Left ventricle myocardium inferior (tissue), 1 donor: ENCODE results near the gene FGF11. TPM values are rescaled to one million over a fixed set of nuclear protein-coding genes. Genes with fewer than 3 reads are reported as not detected.
A peak's percentile ranks its signal among the peaks of the same experiment; 100 is the strongest.

Source experiments
- DNase-seq: peaks from one replicate; pipeline ENCODE4 v3.0.0-alpha.2; 2020
- H3K27ac ChIP-seq: fragments of 200-600 bp; replicated peaks from 2 replicates; pipeline ENCODE4 v1.8.0; 2021
- H3K27me3 ChIP-seq: fragments of 200-600 bp; 2 replicates; pipeline ENCODE4 v1.8.0; 2021; ENCODE audit warnings: low read depth
- H3K36me3 ChIP-seq: fragments of 200-600 bp; 2 replicates; pipeline ENCODE4 v1.8.0; 2021
- H3K4me1 ChIP-seq: fragments of 200-600 bp; 2 replicates; pipeline ENCODE4 v1.8.0; 2021
- H3K4me3 ChIP-seq: fragments of 200-600 bp; 2 replicates; pipeline ENCODE4 v1.8.0; 2021; ENCODE audit warnings: mild to moderate bottlenecking, moderate library complexity
- H3K9me3 ChIP-seq: fragments of 200-600 bp; replicated peaks from 2 replicates; pipeline ENCODE4 v1.8.0; 2021
- intact Hi-C: fragments of 100-400 bp; cut with micrococcal nuclease; formaldehyde crosslinking; loops from one replicate; pipeline ENCODE4 v1.11.0; 2022
- total RNA-seq: library from RNA; stranded (reverse); fragmentation: NEBNext Ultra II Directional; extraction: Animal tissue kit (Norgen Biotek cat#: 25700); gene quantifications from one replicate; pipeline ENCODE4 v1.2.1, GENCODE V29; 2021
- TF ChIP-seq, protein P1 (sequence below): fragments of 200-600 bp; IDR thresholded peaks from 2 replicates; pipeline ENCODE4 v1.8.0; 2021; ENCODE audit warnings: antibody characterized with exemption, mild to moderate bottlenecking, borderline replicate concordance
- donor health status: DM: no; HTN: yes; CAD: no; lungs with severe emphysema.

FGF11 gene
- total RNA-seq, 1 donor from 2014 or later = 6.5 TPM

DNA sequence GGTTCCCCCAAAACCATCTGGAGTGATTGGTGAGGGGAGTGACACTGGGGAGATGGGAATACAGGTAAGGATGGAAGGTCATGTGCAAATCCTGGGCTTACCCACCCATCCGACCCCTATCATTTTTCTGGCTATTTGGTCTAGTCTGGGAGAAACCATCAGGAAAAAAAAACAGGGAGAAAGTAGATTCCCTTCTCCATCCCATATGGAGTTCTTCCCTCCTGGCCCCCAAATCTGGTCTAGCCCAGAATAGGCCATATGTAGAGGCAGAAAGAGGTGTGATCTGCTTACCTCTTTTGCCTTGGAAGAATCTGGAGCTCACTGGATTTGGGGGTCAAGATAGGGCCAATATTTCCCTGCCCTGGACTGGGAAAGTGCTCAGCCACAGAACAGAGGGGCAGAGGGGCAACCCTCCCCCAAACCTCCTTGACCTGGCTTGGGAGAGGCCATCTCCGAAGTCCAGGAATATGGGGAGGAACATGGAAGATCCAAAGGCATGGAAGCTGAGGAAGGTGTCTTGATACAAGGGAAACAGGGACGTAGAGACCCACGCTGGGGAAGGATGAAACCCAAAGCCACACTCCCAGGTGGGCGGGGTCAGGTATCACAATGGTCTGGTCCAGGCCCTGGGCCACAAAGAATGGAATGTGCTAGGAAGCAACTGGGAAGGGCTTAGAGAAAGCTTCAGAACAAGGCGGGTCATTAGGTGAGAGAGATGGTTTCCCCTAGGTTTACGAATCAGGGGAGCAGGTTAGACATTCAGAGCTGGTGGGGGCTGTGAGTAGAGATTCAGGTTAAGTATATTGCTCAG, 21.7 kb downstream of the FGF11 start:
- Histone ChIP-seq H3K4me3 (no peak overlapping the region), H3K9me3 (no peaks in the 10 kb centered on the region), H3K27me3 (no peaks in the 10 kb centered on the region), H3K27ac (no peak overlapping the region), H3K36me3 (peaks cover 39% of the 10 kb centered on the region), H3K4me1 (peaks cover 17% of the 10 kb centered on the region)
- DNase-seq = no peak
- TF ChIP-seq, protein P1, sequence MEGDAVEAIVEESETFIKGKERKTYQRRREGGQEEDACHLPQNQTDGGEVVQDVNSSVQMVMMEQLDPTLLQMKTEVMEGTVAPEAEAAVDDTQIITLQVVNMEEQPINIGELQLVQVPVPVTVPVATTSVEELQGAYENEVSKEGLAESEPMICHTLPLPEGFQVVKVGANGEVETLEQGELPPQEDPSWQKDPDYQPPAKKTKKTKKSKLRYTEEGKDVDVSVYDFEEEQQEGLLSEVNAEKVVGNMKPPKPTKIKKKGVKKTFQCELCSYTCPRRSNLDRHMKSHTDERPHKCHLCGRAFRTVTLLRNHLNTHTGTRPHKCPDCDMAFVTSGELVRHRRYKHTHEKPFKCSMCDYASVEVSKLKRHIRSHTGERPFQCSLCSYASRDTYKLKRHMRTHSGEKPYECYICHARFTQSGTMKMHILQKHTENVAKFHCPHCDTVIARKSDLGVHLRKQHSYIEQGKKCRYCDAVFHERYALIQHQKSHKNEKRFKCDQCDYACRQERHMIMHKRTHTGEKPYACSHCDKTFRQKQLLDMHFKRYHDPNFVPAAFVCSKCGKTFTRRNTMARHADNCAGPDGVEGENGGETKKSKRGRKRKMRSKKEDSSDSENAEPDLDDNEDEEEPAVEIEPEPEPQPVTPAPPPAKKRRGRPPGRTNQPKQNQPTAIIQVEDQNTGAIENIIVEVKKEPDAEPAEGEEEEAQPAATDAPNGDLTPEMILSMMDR = no peak
- intact Hi-C loops = no loop called here

DNA sequence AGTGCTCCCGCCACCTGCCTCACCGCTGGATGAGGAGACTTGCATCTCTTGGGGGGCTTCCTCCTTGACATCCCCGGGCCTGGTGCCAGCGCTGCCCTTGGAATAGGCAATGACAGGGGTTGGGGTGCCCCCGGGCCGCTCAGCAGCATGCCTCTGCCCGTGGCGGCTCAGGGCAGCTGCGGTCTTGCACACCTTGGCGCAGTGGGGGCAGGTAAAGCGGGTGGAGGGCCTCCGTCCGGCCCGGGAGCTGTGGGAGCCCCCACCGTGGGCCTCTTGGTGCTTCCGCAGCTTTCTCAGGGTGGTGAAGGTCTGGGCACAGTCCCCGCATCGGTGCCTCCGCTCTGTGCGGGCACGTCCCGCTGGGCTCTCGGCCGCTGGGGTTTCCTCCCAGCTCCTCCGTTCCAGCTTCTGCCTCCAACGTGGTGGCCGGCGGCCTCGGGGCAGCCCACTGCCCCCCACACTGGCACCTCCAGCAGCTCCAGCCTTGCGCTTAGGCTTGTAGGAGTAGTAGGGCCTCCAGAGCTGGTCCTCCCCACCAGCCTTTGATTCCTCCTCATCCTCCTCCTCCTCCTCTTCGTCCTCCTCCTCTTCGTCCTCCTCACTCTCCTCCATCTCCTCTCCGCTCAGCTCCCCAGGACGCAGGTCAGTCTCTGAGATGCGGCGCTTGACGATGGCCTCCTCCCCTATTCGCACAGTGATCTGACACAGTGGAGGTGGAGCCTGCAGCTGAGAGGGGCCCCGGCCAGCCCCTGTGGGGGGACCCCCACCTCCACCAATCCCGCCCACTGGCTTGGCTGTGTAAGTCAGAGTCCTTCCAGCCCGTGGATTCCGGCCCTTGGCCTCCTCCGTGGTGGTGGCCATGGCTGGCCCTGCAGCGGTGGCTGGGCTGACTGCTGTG, 23.4 kb downstream of the FGF11 start:
- Histone ChIP-seq H3K27me3 (no peaks in the 10 kb centered on the region), H3K36me3 (peaks cover 43% of the 10 kb centered on the region), H3K27ac (no peak overlapping the region), H3K9me3 (no peaks in the 10 kb centered on the region), H3K4me3 (no peak overlapping the region), H3K4me1 (peaks cover 25% of the 10 kb centered on the region)
- TF ChIP-seq, protein P1 = no peak
- intact Hi-C loops = no loop called here
- DNase-seq = no peak

DNA sequence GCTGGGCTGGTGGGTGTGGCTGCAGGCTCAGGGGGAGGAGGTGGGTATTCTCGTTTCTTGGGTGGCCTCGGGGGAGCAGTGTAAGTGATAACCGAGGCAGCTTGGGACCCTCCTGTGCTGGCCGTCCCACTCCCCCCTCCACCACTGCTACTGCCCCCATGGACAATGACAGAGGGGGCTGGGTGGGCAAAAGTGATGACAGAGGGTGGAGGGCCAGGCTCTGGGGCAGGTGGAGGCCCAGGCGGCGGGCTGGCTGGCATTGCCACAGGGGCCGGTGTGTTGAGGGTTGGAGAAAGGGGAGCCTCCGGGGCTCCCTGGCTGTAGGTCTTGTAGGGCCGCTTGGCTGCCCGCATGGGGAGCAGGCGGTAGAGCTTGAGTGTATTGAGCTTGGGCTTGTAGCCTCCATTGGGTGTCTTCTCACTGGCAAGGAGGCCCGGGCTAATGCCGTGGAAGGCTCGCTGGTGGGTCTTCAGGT, 24.1 kb downstream of the FGF11 start:
- H3K4me3 ChIP-seq = no peak overlapping the region
- intact Hi-C loops = no loop called here
- DNase-seq = no peak
- H3K4me1 ChIP-seq = peaks cover 32% of the 10 kb centered on the region
- no peaks in the 10 kb centered on the region for H3K27me3 ChIP-seq
- H3K36me3 ChIP-seq = peaks cover 43% of the 10 kb centered on the region
- H3K9me3 ChIP-seq = no peaks in the 10 kb centered on the region
- TF ChIP-seq, protein P1 = no peak
- H3K27ac ChIP-seq = no peak overlapping the region

DNA sequence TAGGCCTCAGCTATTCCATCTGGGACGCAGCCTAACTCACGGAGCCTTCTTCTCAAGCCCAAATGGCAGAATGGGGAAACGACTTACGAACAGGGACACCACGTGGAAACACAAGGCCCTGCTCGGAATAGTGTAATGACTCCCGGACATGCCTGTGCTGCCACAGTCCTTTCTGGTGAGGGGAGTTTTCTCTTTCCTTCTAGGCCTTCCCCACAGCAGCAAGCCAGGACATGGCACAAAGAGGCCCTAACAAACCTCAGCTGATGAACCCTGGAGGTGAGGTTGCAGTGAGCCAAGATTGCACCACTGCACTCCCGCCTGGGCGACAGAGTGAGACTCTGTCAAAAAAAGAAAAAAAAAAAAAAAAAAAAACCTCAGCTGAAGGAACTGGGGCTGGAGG, 24.8 kb downstream of the FGF11 start:
- peaks cover 39% of the 10 kb centered on the region for H3K4me1 ChIP-seq
- H3K4me3 ChIP-seq = no peak overlapping the region
- peaks cover 43% of the 10 kb centered on the region for H3K36me3 ChIP-seq
- H3K9me3 ChIP-seq = no peaks in the 10 kb centered on the region
- H3K27ac ChIP-seq = no peak overlapping the region
- no peak for DNase-seq
- intact Hi-C loops = no loop called here
- TF ChIP-seq, protein P1 = no peak
- no peaks in the 10 kb centered on the region for H3K27me3 ChIP-seq

DNA sequence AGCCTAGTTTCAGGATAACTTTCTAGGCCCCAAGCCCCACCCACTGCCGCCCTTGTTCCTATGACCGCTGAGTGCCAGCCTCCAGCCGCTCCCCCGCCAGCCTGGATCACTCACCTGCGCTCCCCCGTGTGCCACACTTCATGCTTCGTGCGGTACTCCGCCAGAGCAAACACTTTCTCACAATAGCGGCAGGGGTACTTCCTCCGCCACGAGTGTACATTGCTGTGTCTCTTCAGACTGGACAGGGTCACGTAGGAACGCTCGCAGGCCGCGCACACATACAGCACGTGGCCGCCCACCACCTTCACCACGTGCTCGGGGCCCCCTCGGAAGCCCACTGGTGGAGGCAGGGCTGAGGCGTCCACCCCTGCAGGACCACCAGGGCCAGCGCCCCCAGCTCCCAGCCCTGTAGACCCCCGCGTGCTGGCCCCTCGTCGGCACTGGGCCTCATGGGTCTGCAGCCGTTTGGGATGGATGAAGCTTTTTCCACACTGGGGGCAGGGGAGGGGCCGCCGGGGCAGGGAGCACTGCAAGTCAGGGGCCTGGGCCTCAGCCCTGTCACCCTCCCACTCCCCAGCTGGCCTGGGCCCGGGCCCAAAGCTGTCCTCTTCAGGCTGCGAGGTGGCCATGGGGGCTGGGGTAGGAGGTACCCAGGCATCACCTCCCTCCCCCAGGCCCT, 26.4 kb downstream of the FGF11 start:
- no peaks in the 10 kb centered on the region for H3K9me3 ChIP-seq
- TF ChIP-seq, protein P1 = no peak
- H3K4me1 ChIP-seq = peaks cover 54% of the 10 kb centered on the region
- intact Hi-C loops = no loop called here
- peaks cover 43% of the 10 kb centered on the region for H3K36me3 ChIP-seq
- no peak for DNase-seq
- H3K27ac ChIP-seq = peak overlapping the region; percentile 85
- no peak overlapping the region for H3K4me3 ChIP-seq
- no peaks in the 10 kb centered on the region for H3K27me3 ChIP-seq
